NCI-H1092 (cell line): Measurements from ENCODE around the gene NOSIP.
"Not testable (repeated sequence)": the region's sequence is repeated elsewhere in the genome, so short reads cannot be mapped to it uniquely, and the experiment has no call there.

Source experiments
- DNase-seq: peaks from one replicate; lab custom pipeline; 2025; lab: John Stamatoyannopoulos, UW

NOSIP gene, protein sequence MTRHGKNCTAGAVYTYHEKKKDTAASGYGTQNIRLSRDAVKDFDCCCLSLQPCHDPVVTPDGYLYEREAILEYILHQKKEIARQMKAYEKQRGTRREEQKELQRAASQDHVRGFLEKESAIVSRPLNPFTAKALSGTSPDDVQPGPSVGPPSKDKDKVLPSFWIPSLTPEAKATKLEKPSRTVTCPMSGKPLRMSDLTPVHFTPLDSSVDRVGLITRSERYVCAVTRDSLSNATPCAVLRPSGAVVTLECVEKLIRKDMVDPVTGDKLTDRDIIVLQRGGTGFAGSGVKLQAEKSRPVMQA

DNA sequence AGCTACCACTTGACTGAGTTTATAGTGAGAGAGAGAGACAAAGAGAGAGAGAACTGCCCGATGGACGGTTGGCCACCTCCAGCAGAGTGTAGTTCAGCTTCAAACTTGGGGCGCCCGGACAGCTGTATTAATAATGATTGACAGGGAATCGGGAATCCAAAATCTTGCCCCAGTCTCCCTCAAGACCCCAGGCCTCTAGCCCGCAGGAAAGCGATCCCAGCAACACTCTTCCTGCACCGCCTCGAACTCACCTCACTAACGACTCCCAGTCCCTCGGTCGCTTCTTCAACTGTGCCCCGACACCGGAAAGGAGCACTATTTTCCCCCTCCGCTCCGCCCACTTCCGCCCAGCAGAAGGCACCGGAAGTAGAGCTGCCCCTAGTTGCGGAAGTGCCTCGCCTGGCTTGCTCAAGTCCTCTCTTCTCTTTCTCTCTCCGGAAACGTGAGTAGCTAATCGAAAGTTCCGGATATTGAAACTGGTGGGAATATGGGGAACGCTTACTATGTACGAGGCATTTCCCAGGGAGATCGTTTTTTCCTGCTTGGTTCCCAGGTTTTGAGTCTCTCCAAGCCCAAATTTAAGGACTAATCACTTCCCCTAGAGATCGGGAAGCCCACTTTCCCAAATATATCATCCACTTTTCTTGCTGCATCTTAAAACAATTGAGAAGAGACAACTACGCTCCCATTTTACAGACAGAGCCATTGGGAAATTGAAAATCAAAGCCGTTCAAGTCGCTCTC, at the start of gene NOSIP:
Gene NOSIP (minus strand): TSS at position 293 of the 743 bp plus-strand sequence. CDS start 19,865 bp downstream, outside the sequence.
- peak; percentile 88 for DNase-seq

DNA sequence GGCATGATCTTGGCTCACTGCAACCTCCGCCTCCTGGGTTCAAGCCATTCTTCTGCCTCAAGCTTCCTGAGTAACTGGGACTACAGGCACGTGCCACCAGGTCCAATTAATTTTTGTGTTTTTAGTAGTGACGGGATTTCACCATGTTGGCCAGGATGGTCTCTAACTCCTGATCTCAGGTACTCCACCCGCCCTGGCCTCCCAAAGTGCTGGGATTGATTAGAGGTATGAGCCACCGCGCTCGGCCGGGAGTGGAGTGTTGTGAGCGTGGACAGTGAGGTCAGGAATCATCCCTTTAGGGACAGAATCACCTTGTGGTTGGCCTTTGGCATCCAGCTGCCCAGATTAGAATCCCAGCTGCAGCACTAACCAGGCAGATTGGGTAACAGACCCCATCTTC, 49.3 kb upstream of the NOSIP start:
- no peak for DNase-seq

DNA sequence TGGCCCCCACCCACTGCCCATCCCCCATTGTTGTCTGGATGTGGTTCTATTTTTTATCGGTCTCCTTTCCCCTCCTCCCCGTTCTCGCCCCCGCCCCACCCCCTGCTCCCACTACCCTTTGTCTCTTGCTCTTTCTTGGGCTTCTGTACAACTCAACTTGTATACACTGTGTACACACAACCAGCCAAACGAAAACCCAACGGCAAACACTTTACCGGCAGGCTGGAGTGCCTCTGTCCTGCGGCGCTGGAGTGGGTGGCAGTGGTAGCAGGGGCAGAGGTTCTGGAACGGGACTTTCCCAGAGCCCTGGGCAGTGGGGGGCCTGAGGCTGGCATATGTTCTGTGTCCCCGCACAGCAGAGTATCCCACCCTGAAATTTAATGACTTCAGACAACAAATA, 45.9 kb upstream of the NOSIP start:
- DNase-seq = no peak

DNA sequence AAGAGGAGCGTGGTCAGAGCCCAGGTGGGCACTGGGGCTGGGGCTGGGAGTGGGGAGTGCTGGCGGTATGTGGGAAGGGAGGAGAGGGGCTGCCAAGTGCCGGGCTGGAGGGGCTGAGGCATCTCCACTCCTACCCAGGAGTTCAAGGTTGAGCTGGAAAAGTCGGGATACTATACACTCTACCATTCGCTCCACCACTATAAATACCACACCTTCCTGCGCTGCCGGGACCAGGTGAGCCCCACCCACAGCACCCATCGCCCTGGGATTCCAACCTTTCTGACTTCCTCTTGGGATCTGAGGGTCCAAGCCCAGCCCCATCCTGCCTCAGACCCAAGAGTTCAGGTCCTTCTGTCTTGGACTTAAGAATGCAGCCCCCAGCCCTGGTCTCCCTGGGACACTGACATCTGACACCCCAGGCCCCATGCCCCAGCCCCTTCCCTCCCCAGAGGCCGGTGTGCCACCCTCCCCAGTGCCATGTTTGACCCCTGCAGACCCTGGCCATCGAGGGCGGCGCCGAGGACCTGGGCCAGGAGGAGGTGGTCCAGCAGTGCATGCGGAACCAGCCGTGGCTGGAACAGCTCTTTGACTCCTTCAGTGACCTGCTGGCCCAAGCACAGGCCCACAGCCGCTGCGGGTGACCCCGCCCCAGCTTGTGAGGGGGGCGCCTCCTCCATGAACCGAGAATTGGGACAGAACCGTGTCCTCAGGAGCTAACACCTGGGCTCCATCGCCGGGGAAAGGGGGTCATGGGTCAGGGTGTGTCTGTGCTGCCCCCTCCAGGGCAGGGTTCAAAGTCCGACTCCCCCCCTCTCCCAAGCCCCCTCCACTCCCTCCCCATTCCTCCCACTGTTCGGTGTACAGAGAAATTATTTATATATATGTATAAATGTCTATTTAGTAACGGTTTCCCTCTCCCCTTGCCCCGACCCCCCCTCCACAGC, 44.9 kb upstream of the NOSIP start:
- no peak for DNase-seq

DNA sequence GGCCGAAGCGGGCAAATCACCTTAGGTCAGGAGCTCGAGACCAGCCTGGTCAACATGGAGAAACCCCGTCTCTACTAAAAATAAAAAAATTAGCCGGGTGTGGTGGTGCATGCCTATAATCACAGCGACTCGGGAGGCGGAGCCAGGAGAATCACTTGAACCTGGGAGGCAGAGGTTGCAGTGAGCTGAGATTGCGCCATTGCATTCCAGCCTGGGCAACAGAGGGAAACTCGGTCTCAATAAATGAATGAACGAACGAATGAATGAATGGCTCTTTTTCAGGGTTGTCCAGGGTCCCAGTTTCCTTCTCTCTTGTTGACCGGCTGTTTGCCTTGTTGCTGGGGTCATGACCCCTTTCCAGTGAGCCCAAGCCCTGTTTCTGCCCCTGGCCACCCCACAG, 37.5 kb upstream of the NOSIP start:
- DNase-seq = not testable (repeated sequence)

DNA sequence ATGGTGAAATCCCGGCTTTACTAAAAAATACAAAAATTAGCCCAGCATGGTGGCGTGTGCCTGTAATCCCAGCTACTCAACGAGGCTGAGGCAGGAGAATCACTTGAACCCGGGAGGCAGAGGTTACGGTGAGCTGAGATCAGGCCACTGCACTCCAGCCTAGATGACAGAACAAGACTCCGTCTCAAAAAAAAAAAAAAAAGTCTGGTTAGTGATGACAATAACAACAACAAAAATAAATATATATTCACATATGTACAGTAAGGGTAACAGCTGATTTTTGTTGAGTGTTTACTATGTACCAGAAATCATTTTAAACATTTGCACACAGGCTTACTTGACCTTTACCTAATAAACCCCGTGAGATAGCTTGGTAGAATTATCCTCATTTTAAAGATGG, 36.6 kb upstream of the NOSIP start:
- DNase-seq = no peak

DNA sequence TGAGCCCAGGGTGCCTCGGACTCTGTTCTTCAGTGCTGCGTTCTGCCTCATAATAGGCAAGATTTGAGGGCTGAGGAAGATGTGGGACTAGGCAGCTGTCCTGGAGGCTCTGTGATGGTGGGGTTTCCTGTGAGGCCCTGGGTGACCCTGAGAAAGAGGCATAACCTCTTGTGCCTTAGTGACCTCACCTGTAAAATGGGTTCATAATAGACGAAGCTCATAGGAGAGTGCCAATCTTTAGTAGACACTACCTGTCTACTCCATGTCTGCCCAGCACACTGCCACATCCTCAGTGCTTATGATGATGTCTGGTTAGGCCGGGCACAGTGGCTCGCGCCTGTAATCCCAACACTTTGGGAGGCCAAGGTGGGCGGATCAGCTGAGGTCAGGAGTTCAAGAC, 36.2 kb upstream of the NOSIP start:
- DNase-seq = no peak

DNA sequence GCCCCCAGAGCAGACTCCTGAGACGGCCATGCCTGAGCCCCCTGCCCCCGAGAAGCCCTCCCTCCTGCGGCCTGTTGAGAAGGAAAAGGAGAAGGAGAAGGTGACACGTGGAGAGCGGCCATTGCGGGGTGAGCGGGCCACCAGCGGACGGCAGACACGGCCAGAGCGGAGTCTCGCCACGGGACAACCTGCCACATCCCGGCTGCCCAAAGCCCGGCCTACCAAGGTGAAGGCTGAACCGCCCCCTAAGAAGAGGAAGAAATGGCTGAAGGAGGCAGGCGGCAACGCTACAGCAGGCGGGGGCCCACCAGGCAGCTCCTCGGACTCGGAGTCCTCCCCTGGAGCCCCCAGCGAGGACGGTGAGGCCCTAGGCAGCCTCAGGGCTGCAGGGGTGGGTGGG, 35.5 kb upstream of the NOSIP start:
- DNase-seq = no peak

DNA sequence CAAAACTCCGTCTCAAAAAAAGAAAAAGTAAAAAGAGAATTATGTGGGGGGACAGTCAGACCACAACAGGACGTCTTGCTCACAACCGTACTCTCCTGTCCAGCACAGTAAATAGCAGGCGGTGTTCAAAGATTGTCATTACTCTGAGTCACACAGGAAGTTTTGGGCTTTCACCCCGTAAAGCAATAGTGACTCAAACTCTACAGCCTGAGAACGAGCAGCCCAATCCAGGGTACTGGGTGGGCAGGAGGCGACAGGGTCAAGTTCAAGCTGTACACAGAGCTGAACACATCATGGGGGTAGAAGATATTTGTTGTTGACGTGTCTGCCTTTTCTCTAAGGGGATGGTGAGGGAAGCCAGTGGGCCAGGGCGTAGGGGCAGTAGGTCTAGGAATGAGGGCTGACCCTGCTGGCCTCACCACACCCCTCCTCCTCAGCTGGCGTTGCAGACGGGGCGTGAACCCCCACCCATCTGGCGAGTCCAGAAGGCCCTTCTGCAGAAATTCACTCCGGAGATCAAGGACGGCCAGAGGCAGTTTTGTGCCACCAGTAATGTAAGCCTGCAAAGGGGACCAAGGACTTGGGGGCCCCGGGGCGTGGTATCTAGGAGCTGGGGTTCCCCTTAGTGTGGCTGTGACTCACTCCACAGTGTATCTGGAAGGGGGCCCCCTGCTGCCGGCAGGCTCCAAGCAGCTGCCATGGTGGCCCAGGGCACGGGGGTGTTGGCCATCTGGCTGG, 33.9 kb upstream of the NOSIP start:
- DNase-seq = no peak

DNA sequence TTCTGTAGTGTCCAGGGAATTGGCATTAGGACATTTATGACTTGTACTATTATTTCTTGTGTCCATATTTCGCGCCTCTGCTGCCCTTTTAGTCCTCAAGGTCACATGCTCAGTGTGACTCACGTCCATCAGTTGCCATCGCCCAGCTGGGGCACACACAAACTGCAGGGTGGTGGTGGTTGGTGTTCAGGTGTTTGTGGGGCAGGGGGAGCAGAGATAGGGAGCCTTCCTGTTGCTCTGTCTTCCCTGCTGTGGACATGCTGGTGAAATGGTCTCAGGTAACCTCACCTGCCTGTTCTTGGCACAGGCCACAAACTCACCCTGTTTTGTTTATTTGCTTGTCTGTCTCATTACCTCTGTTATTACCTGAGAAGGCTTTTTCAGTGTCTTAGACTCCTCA, 33.0 kb upstream of the NOSIP start:
- no peak for DNase-seq

DNA sequence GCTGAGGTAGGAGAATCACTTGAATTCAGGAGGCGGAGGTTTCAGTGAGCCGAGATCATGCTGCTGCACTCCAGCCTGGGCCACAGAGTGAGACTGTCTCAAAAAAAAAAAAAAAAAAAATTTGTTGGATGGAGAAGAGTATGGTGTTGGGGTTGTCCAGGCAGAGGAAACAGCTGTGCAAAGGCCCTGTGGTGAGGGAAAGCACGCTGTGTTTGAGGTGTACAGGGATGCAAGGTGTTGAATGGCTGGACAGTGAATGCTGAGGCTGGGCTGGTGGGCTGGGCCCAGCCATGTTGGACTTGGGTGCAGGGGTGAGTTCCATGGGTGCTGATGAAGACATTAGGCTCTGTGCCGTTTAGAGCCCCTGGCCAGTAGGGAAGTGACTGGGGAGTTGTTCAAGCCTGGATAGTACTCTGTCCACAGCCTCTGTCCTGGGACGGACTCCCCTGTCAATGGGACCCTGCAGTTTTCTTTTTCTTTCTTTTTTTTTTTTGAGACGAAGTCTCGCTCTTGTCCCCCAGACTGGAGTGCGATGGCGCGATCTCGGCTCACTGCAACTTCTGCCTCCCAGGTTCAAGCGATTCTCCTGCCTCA, 29.2 kb upstream of the NOSIP start:
- DNase-seq = no peak

DNA sequence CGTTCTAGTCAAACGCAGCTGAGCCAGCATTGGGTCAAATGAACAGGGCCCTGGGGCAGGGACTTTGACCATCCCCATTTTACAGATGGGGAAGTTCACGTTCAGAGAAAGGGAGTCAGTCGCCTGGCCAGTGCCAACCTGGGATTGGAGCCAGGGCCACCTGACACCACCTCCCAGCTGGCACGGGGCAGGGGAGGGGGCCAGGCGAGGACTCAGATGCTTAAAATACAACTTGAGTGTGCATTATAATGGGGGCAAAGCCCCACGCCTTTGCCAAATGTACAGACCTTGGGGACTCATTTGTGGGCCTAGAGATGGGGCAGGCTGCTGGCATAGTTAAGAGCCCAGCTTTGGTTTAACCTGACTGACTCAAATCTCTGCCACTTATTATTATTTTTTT, 25.2 kb upstream of the NOSIP start:
- no peak for DNase-seq

DNA sequence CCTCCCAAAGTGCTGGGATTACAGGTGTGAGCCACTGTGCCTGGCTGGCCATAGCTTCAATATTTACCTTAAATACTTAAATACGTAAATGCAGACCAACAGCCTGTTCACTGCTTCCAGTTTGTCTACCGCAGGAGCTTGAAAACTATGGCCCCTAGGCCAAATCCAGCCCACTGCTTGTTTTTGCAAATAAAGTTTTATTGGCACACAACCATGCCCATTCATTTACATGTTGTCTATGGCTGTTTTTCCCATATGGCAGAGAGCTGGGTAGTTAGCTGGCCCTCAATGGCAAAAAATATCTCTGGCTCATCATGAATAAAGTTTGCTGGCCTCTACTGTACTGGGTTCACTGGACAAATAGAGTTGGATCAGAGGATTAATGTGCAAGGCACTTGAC, 22.4 kb upstream of the NOSIP start:
- no peak for DNase-seq

DNA sequence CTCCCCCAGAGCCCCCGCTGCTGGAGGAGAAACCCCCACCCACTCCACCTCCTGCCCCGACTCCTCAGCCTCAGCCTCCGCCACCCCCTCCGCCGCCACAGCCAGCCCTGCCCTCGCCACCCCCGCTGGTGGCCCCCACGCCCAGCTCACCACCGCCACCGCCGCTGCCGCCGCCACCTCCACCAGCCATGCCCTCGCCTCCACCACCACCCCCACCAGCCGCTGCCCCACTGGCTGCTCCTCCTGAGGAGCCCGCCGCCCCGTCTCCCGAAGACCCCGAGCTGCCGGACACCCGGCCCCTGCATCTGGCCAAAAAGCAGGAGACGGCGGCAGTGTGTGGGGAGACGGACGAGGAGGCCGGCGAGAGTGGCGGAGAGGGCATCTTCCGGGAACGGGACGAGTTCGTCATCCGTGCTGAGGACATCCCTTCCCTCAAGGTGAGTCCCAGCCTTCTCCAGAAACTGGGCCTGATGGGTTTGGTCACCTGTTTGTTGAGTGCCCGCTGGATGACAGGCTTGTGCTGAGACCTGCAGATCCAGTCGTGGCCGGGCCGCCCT, 21.2 kb upstream of the NOSIP start:
- DNase-seq = no peak

DNA sequence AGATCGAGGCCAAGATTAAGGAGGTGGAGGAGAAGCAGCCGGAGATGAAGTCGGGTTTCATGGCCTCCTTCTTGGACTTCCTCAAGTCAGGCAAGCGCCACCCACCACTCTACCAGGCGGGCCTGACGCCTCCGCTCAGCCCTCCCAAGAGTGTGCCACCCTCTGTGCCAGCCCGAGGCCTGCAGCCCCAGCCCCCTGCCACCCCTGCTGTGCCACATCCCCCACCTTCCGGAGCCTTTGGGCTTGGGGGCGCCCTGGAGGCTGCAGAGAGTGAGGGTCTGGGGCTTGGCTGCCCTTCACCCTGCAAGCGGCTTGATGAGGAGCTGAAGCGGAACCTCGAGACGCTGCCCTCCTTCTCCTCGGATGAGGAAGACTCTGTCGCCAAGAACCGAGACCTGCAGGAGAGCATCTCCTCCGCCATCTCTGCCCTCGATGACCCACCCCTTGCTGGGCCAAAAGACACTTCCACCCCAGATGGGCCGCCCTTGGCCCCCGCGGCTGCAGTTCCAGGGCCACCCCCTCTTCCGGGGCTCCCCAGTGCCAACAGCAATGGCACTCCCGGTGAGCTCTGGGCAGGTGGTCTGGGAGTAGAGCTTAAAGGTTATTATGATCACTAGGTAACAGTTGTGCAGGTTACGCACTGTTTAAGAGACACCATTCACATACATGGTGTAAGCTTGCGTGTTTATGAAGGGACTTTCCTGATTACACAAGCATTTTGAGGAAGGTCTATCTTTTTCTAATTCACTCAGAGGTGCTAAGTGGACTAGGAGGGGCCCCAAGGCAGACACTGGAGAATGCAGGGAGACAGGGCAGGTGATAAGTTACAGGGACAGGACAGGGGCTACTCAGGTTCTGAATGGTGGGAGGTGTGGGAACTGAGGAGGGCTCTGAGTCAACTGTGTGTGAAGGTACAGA, 19.3 kb upstream of the NOSIP start:
- no peak for DNase-seq

DNA sequence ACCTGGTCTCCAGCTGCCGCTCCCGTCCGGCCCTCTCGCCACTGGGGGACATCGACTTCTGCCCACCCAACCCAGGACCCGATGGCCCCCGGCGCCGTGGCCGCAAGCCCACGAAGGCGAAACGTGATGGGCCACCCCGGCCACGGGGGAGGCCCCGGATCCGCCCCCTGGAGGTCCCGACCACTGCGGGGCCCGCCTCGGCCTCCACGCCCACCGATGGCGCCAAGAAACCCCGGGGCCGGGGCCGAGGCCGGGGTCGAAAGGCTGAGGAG, 17.3 kb upstream of the NOSIP start:
- no peak for DNase-seq

DNA sequence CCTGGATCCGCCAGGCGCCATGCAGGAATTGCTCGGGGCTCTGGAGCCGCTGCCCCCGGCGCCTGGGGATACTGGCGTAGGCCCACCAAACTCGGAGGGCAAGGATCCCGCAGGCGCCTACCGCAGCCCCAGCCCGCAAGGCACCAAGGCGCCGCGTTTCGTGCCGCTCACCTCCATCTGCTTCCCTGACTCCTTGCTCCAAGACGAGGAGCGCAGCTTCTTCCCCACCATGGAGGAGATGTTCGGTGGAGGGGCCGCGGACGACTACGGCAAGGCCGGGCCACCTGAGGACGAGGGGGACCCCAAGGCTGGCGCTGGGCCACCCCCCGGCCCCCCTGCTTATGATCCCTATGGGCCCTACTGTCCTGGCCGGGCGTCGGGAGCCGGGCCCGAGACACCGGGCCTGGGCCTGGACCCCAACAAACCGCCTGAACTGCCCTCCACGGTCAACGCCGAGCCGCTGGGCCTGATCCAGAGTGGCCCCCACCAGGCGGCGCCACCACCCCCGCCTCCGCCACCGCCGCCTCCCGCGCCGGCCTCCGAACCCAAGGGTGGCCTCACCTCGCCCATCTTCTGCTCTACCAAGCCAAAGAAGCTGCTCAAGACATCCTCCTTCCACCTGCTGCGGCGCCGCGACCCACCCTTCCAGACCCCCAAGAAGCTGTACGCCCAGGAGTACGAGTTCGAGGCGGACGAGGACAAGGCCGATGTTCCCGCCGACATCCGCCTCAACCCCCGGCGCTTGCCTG, 16.8 kb upstream of the NOSIP start:
- DNase-seq = no peak

DNA sequence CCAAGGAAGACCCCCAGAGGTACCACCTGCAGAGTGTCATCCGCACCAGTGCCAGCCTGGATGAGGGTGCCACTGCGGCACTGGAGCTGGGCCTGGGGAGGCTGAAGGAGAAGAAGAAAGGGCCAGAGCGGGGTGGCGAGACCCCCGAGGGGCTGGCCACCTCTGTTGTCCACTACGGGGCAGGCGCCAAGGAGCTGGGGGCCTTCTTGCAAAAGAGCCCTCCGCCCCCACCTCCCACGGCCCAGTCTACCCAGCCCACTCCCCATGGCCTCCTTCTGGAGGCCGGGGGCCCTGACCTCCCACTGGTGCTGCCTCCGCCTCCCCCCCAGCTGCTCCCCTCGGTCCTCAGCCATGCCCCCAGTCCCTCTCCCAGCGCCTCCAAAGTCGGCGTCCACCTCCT, 16.1 kb upstream of the NOSIP start:
- no peak for DNase-seq

DNA sequence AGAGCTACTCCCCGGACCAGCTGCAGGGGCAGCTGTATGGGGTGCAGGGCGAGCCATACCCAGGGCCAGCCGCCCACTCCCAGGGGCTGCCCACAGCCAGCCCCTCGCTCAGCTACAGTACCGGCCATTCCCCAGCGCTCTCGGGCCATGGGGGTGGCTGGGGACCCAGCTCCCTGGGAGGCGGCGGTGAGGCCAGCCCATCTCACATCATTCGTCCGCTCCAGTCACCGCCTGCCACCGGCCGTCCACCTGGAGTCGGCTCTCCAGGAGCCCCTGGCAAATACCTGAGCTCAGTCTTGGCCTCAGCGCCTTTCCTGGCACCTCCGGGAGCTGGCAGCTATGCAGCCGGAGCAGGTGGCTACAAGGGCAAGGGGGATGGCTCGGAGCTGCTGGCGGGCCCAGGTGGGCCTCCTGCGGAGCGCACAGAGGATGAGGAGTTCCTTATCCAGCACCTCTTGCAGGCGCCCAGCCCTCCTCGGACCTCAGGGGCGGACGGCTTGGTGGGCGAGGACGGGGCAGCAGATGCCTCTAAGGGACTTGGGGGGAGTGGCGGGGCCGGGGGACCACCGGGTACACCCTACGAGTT, 15.6 kb upstream of the NOSIP start:
- DNase-seq = no peak
